ENCODE measurements around the gene KAT8. TPM values are rescaled to one million over a fixed set of nuclear protein-coding genes. Genes with fewer than 3 reads are reported as not detected.

Gene KAT8
- 100 to 1,000 TPM in 1 of 6 donors, 10 to 100 TPM in 5; 73.9 to 144 (median 83.6) TPM for total RNA-seq

DNA sequence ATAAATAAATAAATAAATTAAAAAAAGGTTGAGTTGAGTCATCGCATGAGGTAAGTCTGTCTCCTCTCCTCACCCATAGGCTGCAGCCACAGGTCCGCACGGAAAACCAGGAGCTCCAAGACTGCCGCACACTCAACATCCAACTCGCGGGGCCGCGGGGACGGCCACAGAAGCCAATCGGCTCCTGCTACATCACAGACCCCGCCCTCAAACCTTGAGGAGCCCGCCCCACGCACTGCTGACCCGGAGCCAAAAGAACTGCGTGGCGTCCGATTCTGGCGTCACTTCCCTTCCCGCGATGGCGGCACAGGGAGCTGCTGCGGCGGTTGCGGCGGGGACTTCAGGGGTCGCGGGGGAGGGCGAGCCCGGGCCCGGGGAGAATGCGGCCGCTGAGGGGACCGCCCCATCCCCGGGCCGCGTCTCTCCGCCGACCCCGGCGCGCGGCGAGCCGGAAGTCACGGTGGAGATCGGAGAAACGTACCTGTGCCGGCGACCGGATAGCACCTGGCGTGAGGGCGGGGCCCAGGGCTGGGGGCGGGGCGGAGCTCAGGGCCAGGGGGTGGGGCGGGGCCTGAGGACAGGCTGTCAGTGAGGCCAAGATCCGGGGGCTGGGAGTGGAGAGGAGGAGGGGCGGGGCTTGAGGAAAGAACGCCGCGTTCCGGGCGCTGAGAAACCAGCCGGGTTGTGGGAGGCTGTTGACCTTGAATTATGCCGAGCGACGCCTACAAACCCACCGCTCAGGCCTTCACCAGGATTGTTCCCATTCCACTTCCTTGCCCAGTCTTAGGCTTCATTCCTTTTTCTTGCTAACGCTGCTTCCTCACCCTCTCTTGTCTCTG, at the start of gene KAT8:
TSS of gene KAT8 (plus strand) at position 281 of the 839 bp plus-strand sequence. CDS start at position 299, 18 bp downstream.
- H3K9me3 ChIP-seq, result no peaks in the 10 kb centered on the region
- H3K4me1 ChIP-seq, result peaks cover 21 to 50% (median 33%) of the 10 kb centered on the region in 4 donors
- DNase-seq (peak; percentile 98 to 99), ATAC-seq (ENCODE audit: low FRiP score in 2 of 2) (peak; percentile 96 to 98)
- peaks cover 18 to 42% (median 29%) of the 10 kb centered on the region in 4 donors for H3K36me3 ChIP-seq
- TF ChIP-seq, protein P1, sequence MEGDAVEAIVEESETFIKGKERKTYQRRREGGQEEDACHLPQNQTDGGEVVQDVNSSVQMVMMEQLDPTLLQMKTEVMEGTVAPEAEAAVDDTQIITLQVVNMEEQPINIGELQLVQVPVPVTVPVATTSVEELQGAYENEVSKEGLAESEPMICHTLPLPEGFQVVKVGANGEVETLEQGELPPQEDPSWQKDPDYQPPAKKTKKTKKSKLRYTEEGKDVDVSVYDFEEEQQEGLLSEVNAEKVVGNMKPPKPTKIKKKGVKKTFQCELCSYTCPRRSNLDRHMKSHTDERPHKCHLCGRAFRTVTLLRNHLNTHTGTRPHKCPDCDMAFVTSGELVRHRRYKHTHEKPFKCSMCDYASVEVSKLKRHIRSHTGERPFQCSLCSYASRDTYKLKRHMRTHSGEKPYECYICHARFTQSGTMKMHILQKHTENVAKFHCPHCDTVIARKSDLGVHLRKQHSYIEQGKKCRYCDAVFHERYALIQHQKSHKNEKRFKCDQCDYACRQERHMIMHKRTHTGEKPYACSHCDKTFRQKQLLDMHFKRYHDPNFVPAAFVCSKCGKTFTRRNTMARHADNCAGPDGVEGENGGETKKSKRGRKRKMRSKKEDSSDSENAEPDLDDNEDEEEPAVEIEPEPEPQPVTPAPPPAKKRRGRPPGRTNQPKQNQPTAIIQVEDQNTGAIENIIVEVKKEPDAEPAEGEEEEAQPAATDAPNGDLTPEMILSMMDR (IDR thresholded peaks at IDR 0.05), result peak in 2 of 6 experiments; percentile 7 to 16
- TF ChIP-seq EP300 (IDR thresholded peaks at IDR 0.05), result peak in 3 of 4 donors; percentile 26 to 71 (median 46)
- TF ChIP-seq POLR2A (IDR thresholded peaks at IDR 0.05), result peak in 3 of 4 donors; percentile 53 to 95 (median 93)
- TF ChIP-seq POLR2AphosphoS5 (IDR thresholded peaks at IDR 0.05), result peak; percentile 94 to 97
- no peaks in the 10 kb centered on the region for H3K27me3 ChIP-seq
- peak within 1 kb of the TSS; percentile 95 to 97 (median 97) for H3K27ac ChIP-seq
- H3K4me3 ChIP-seq, result peak within 1 kb of the TSS; percentile 69 to 98 (median 78)
- WGBS, 2 donors, result 0 to 1% methylated on average over 22 of the region's 68 CpGs

DNA sequence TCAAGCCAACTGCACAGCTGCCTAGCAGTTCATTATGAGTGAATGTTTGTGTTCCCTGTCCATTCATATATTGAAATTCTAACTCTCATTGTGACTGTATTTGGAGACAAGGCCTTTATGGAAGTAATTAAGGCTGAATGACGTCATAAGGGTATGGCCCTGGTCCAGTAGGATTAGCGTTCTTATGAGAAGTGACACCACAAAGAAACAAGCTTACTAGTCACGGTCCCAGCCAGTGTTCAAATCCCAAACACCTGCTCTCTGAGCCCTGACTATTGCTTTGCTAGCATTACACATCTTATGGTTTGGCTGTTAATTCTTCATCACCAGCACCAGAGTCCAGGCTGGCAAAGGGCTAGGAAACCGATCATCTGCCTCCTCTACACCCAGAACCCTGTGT, 45.6 kb upstream of the KAT8 start:
- Histone ChIP-seq H3K4me3 (peak overlapping the region in 2 of 4 donors; percentile 93 to 97), H3K9me3 (no peaks in the 10 kb centered on the region), H3K4me1 (peaks cover 20 to 35% (median 22%) of the 10 kb centered on the region in 4 donors), H3K27me3 (no peaks in the 10 kb centered on the region), H3K36me3 (peaks cover 5 to 9% (median 8%) of the 10 kb centered on the region in 4 donors), H3K27ac (peak overlapping the region in 1 of 4 donors; percentile 97)
- no peak for ATAC-seq (ENCODE audit: low FRiP score in 2 of 2)
- DNase-seq, result no peak
- WGBS, 2 donors, result 40 to 64% methylated on average over 4 of the region's 4 CpGs
- no peak for TF ChIP-seq POLR2A (IDR thresholded peaks at IDR 0.05)
- no peak for TF ChIP-seq EP300 (IDR thresholded peaks at IDR 0.05)
- TF ChIP-seq, protein P1 (IDR thresholded peaks at IDR 0.05), result no peak
- no peak for TF ChIP-seq POLR2AphosphoS5 (IDR thresholded peaks at IDR 0.05)

DNA sequence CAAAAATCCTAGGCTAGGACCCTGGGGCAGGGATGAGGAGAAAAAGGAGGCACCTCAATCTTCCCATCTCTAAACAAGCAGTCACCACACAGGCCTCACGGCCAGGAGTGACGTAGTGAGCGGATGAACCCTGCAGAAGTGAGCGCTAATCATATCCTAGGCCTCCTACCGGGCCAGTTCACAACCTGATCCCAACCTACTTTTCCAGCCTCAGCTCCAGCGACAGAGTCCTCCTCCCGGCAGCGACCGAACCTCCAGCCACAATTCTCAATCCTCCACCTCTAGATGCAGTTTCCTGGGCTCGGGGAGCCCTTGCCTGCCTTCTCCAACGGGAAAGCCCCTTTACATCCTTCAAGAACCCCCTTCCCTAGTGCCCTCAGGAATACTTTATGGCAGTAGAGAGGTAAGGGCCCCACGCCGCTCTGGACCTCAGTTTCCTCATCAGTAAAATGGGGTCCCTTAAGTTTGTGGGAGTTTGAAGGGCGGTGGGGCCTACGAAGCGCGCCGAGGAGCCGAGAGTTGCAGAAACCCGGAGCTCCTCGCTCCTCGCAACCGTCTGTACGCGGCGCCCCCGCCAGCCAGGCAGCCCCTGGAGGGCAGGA, 44.8 kb upstream of the KAT8 start:
- TF ChIP-seq POLR2A (IDR thresholded peaks at IDR 0.05) (no peak), EP300 (IDR thresholded peaks at IDR 0.05) (no peak), POLR2AphosphoS5 (IDR thresholded peaks at IDR 0.05) (no peak)
- TF ChIP-seq, protein P1 (IDR thresholded peaks at IDR 0.05), result no peak
- H3K4me1 ChIP-seq, result peaks cover 20 to 35% (median 22%) of the 10 kb centered on the region in 4 donors
- H3K9me3 ChIP-seq, result no peaks in the 10 kb centered on the region
- ATAC-seq (ENCODE audit: low FRiP score in 2 of 2) (no peak), DNase-seq (no peak)
- WGBS, 2 donors, result 2 to 4% methylated on average over 20 to 27 of the region's 27 CpGs
- peak overlapping the region; percentile 79 to 97 (median 90) for H3K4me3 ChIP-seq
- no peaks in the 10 kb centered on the region for H3K27me3 ChIP-seq
- H3K27ac ChIP-seq, result peak overlapping the region; percentile 89 to 97 (median 95)
- peaks cover 13 to 17% (median 16%) of the 10 kb centered on the region in 4 donors for H3K36me3 ChIP-seq

DNA sequence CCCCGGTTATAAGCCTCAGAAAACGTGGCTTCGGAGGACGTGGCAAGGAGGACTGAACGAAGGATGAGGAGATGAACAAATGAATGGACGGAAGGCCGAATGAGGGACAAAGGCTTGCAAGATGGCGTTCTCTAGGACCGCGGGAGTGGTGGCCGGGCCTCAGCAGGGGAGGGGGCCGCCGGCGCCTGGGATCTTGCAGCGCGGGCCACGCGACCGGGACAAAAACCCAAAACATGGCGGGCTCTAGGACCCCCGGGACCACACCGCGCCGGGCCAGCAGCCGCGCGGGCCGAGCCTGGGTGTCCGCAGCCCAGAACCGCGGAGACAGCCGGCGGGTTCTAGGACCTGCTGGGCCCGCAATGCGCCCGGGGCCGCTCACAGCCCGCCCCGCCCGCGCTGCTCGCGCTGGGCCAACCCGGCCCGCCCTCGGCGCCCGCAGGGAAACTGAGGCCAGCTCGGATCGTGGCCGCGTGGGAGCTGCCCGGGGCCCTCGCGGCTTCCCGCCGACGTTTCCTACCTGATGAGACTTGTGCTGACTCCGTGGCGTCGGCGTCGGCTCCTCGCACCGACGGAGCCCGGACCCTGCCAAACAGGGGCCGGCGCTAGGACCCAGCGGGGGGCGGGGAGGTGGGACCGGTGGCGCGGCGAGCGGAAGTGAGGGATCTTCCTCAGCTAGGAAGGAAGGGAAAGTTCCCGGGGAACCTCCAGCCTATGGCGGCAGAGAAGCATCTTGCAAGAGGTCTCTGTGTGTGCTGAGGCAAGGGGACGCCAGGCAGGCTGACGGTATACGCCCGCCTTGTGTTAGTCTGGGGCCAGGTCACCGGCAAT, 44.1 kb upstream of the KAT8 start:
- WGBS, 2 donors, result 0 to 1% methylated on average over 25 to 27 of the region's 83 CpGs
- Histone ChIP-seq H3K27me3 (no peaks in the 10 kb centered on the region), H3K9me3 (no peaks in the 10 kb centered on the region), H3K4me3 (peak overlapping the region; percentile 79 to 97 (median 90)), H3K27ac (peak overlapping the region; percentile 89 to 97 (median 95)), H3K36me3 (peaks cover 19 to 24% (median 23%) of the 10 kb centered on the region in 4 donors), H3K4me1 (peaks cover 20 to 35% (median 22%) of the 10 kb centered on the region in 4 donors)
- TF ChIP-seq POLR2AphosphoS5 (IDR thresholded peaks at IDR 0.05) (peak; percentile 63 to 64), EP300 (IDR thresholded peaks at IDR 0.05) (peak in 1 of 4 donors; percentile 49), POLR2A (IDR thresholded peaks at IDR 0.05) (peak in 2 of 4 donors; percentile 20 to 37)
- TF ChIP-seq, protein P1 (IDR thresholded peaks at IDR 0.05), result peak in 1 of 6 experiments; percentile 11
- peak; percentile 93 to 95 for ATAC-seq (ENCODE audit: low FRiP score in 2 of 2)
- peak; percentile 91 to 97 for DNase-seq

Measured in upper lobe of left lung (tissue), 6 donors.